CD4-positive, alpha-beta T cell treated with Interleukin-4 for 1 hour (primary cell): ENCODE measurements around the gene TP53BP1.
"Not testable (repeated sequence)": the region's sequence is repeated elsewhere in the genome, so short reads cannot be mapped to it uniquely, and the experiment has no call there.

Source experiments
- DNase-seq, 2 donors: peaks; one replicate each; pipeline ENCODE4 v3.0.0-alpha.2; 2020 to 2022

TP53BP1 gene

DNA sequence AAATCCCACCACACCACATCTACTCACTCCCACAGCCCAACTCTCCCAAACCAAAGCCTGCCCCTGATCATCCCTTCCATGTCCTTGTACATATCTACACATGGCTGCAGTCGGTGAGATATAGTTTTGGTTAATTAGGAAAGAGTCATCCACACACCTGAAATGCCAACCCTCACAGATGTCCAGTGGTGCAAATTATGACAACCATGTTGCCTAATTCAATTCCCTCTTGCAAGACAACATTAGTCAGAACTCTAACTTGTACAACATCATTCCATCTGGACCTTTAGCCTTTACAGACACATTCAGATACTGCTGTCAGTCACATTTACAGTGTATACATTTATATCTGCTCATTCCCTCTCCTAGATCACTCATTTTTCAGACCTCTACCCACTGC lies 80.9 kb downstream of the TP53BP1 start:
- DNase-seq, result no peak

DNA sequence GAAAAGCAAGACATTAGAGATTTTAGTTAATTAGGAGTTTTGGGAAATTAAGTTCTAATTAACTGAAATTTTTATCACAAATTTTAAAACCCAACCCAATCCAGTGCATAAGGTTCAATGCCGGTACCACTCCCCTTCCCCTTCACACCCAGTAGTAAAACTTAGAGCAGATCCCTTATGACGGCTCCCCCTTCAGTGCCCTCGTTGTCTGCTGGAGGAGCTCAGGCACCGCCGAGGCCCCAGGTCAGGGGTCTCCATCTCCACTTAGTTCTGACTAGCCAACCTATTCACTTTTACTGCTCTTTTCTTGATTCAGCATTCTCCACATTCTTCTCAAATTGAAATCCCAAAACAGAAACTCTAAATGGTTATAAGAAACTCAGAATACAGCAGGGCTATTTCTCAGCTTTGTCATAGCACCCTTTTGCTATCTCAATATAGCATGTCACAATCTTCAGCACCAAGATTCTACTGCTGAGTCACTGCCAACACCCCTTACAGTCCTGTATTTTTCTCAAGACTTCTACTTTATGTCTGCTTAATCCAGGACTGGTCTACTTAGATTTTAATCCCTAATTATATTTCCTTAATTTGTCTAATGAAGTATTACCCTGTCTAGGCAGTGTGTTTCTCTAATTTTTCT lies 82.3 kb downstream of the TP53BP1 start:
- no peak for DNase-seq

DNA sequence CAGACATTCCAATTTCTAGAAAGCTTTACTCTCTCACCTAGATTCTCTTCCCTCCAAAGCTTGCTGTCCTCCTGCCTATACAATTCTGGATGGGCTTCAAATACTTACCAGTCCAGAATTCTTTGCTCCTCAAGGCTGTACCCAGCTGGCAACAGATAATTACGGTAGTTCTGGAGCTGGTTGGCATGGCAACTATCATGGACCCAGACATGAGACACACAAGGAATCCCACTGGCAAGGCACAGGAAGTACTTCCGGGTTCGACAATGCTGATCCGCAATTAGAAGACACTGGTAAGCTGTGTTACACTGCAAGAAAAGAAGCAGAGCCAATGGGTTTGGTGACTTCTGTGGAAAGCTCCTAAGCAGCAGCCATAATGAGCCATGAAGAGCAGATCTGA lies 84.2 kb downstream of the TP53BP1 start:
- DNase-seq, result no peak

DNA sequence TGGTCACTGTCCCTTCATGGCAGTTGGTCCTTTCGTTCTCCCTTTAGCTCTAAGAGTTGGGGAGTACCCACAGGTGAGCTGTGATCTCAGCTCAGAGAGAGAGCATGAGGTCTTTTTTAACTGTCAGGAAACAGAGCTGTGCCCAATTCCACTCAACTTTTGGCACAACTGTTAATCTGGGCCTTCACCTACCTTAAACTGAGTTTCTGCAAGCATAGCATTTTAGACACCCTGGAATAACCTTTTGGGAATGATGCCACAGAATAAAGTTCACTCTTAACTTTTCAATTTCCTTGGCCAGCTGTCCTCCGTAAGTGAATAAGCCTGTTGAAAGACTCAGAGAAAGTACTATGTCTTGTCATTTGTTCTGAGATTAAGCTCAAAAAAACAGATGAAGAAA lies 86.1 kb downstream of the TP53BP1 start:
- no peak for DNase-seq

DNA sequence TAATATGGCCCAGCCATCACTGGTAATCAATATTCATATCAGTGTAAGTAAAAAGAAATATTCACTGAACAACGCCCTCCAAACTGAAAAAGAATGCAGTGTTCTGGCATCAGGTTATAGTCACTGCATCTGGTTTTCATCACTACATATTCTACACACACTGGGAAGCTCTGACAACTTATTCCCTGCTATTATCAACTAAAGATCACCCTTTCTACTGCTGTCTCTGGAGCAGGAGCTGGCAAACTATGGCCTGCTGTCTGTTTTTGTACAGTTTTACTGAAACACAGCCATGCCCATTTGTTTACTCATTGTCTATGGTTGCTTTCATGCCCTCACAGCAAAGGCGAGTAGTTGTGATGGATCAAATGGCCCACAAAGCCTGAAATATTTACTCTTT lies 86.8 kb downstream of the TP53BP1 start:
- DNase-seq, result no peak

DNA sequence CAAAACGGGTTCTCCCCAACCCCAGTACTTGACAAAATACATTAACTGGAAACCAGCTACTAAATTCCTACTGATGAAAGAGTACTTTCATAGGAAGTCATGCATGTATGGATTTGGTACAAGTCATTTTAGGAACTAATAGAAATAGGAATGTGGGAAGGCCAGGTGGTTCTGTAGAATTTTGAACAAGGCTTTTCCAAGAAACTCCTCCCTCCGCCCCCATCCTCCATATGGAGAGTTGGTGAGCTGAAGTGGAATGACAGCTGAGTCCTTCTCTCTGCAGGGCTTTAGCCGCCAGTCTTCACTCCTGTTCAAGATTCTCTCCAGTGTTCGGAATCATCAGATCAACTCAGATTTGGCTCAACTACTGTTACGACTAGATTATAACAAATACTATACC lies 88.8 kb downstream of the TP53BP1 start:
- DNase-seq, result no peak

DNA sequence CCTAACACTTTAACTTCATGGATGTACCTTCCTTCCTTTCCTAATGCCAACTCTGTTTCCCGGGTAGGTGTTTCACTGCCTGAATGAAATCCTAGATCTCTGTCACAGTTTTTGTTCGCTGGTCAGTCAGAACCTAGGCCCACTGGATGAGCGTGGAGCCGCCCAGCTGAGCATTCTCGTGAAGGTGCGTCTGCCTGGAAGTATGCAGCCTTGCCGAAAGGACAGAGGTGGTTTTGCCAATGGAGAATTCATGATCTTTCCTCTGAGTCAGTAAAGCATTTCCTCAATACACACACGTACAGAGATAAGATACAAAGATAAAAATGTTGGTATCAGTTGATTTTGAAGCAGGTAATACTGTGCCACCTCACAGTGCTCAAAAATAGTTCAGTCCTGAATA lies 89.3 kb downstream of the TP53BP1 start:
- no peak for DNase-seq

GRCh38 chr15:43402255-43402654 lies 90.7 kb downstream of the TP53BP1 start:
- DNase-seq, result no peak

DNA sequence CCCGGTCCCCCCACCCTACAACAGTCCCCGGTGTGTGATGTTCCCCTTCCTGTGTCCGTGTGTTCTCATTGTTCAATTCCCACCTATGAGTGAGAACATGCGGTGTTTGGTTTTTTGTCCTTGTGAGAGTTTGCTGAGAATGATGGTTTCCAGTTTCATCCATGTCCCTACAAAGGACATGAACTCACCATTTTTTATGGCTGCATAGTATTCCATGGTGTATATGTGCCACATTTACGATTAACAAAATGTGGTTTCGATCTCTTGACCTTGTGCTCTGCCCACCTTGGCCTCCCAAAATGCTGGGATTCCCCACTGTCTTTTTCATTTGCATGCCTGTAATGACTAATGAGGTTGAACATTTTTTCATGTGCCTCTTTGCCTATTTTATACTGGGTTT lies 99.4 kb downstream of the TP53BP1 start:
- DNase-seq, result not testable (repeated sequence)

GRCh38 chr15:43390723-43391122 lies 102.2 kb downstream of the TP53BP1 start:
- no peak for DNase-seq

GRCh38 chr15:43383070-43383469 lies 109.9 kb downstream of the TP53BP1 start:
- no peak for DNase-seq

DNA sequence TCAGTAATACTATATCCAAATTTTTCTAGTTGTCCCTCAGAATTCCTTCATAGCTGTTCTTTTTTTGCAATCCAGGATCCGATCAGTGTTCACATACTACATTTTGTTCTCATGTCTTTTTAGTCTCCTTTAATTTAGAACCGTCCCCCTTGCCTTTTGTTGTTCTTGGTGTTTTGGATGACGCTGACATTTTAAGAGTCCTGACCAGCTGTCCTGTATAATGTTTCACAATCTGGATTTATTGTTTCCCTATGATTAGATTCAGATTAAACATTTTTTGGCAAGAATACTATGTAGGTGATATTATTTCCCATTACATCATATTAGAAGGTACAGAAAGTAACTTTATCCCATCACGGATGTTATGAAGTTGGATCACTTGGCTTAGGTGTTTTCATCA lies 110.6 kb downstream of the TP53BP1 start:
- DNase-seq, result no peak

DNA sequence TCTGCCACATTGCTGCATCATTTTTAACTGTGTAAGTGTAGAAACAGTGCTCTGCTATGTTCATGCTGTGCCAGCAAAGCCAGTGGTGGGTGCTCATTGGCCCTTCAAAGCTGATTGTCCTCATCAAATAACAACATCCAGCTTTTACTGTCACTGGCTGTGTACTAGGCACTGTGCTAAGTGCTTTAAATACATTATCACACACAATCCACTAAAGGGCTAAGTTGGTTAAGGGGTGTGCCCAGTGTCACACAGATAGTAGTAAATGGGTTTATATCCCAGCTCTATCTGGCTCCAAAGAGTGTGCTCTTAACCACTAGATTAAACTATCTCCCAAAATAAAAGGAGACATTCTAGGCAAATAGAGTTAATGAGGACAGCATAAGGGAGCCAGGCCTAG lies 114.4 kb downstream of the TP53BP1 start:
- no peak for DNase-seq

DNA sequence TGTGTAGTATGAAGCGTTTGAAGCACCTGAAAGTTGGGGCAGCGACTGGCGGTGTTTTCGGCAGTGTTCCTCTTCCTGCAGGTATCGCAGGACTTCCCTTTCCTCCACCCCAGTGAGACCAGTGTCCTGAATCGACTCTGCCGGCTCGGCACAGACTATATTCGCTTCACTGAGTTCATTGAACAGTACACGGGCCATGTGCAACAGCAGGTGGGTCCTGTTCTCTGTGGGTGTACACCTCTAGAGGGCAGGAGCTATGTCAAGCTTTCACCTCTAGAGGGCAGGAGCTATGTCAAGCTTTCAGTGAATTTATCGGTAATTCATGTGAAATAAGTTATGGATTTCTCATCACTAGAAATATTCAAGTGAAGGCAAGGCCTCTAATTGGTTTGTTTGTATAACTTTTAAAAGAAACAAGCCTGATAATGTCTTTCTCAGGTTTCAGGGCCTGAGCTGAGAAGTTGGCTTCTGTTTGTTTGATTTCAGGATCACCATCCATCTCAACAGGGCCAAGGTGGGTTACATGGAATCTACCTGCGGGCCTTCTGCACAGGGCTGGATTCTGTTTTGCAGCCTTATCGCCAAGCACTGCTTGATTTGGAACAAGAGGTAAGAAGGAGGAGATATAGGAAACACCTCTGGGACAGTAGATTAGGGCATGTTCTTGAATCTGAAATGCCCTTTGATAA lies 116.8 kb downstream of the TP53BP1 start:
- peak; percentile 34 to 53 for DNase-seq

DNA sequence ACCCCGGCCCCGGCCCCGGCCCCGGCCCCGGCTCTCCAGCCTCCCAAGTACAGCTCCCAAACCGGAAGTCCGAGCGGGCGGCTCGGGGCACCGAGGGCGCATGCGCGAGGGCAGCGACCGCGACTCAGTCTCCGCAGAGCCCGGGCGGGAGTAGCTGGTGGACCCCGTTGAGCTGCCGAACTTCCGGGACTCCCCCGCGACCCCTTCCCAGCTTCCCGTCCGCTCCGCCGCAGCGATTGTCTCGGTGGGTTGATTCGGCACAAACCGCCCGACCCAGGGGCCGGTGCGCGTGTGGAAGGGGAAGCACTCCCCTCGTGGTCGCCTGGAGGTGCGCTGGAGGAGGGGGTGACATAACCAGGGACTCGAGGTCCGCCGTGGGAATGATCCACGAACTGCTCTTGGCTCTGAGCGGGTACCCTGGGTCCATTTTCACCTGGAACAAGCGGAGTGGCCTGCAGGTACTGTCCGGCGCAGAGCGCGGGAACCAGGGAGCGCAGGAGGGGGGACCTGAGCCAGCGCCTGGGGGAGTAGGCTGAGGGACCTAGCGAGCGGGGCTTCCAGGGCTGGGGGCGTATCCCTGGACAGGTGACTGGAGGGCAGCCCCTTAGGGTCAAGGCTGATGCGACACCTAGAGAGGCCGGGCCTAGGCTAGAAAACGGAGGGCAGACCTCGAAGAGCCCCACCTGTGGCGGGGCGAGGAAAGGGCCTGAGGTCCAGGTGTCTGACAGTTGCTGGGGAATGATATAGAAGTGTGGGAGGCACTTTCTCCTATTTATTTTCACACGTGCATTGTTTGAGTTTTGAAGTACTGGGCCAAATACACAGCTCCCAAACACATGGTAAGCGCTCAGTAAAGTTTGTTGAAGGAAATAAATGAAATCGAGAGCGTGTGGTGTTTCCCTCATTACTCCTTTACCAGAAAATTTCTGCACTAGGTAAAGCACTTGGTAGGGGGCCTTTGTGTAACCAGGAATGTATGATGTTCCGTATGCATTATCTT lies 121.7 kb downstream of the TP53BP1 start, which contains the start of the genes TUBGCP4 and ZSCAN29:
Gene TUBGCP4, plus strand, starts transcription at position 127 of the 1,000 bp plus-strand sequence. Its CDS starts 254 bp downstream, at position 381.
Gene ZSCAN29, minus strand, starts transcription at position 69 of the 1,000 bp plus-strand sequence. CDS start 1,130 bp downstream, outside the sequence.
- peak; percentile 78 to 79 for DNase-seq

- DNase-seq, result peak in 1 of 2 donors; percentile 13
Measured at GRCh38 chr15:43370310-43370974, 122.5 kb downstream of the TP53BP1 start.

- DNase-seq, result no peak
Measured at GRCh38 chr15:43361313-43361903, 131.5 kb downstream of the TP53BP1 start.

GRCh38 chr15:43360821-43361220 lies 132.1 kb downstream of the TP53BP1 start:
- no peak for DNase-seq
